Stimulated activated CD4-positive, alpha-beta T cell treated with anti-CD3 and anti-CD28 coated beads, Interleukin-4, amount 100 ng/mL, for 24 hours (primary cell): ENCODE measurements around the gene PEX16.
A peak's percentile ranks its signal among the peaks of the same experiment; 100 is the strongest.
"Not testable (repeated sequence)": the region's sequence is repeated elsewhere in the genome, so short reads cannot be mapped to it uniquely, and the experiment has no call there.

Source experiments
- DNase-seq: peaks from one replicate; pipeline ENCODE4 v3.0.0-alpha.2; 2020

Gene PEX16

GRCh38 chr11:45917286-45917622, 423 bp downstream of the PEX16 start:
- peak; percentile 30 for DNase-seq

- no peak for DNase-seq
Observed at GRCh38 chr11:45915446-45915845, 2.2 kb downstream of the PEX16 start.

- no peak for DNase-seq
Observed at GRCh38 chr11:45913942-45914635, 3.6 kb downstream of the PEX16 start.

- no peak for DNase-seq
Observed at GRCh38 chr11:45913514-45913913, 4.2 kb downstream of the PEX16 start.

- no peak for DNase-seq
Observed at GRCh38 chr11:45910623-45911022, 7.1 kb downstream of the PEX16 start.

GRCh38 chr11:45909594-45910475, 7.8 kb downstream of the PEX16 start:
- DNase-seq, result no peak

- DNase-seq, result no peak
Observed at GRCh38 chr11:45907911-45908370, 9.7 kb downstream of the PEX16 start.

- DNase-seq, result no peak
Observed at GRCh38 chr11:45906965-45907611, 10.6 kb downstream of the PEX16 start, which contains the start of gene FREY1. Gene FREY1, minus strand, starts transcription at chr11:45907271. Its CDS starts 26 bp downstream, at chr11:45907245.

GRCh38 chr11:45906096-45906682, 11.5 kb downstream of the PEX16 start:
- DNase-seq, result no peak

- DNase-seq, result not testable (repeated sequence)
Observed at GRCh38 chr11:45905576-45905975, 12.1 kb downstream of the PEX16 start.

GRCh38 chr11:45905095-45905494, 12.6 kb downstream of the PEX16 start:
- no peak for DNase-seq

- DNase-seq, result no peak
Observed at GRCh38 chr11:45904309-45904915, 13.3 kb downstream of the PEX16 start.

GRCh38 chr11:45902452-45903380, 15.0 kb downstream of the PEX16 start:
- no peak for DNase-seq

- no peak for DNase-seq
Observed at GRCh38 chr11:45901626-45902025, 16.1 kb downstream of the PEX16 start.

- DNase-seq, result no peak
Observed at GRCh38 chr11:45900916-45901617, 16.6 kb downstream of the PEX16 start.

GRCh38 chr11:45900175-45900800, 17.4 kb downstream of the PEX16 start:
- DNase-seq, result not testable (repeated sequence)

GRCh38 chr11:45899448-45900174, 18.1 kb downstream of the PEX16 start:
- DNase-seq, result peak; percentile 59

- DNase-seq, result no peak
Observed at GRCh38 chr11:45899086-45899447, 18.6 kb downstream of the PEX16 start.

- DNase-seq, result no peak
Observed at GRCh38 chr11:45897556-45897955, 20.1 kb downstream of the PEX16 start.
